OCI-LY3 (cell line): ENCODE measurements around the gene C22orf31.

Source experiments
- EZH2phosphoT487 ChIP-seq: fragments of 200-600 bp; shearing (Covaris generic); IDR thresholded peaks from 2 replicates; pipeline ENCODE4 v1.6.1; 2018; ENCODE audit warnings: antibody characterized with exemption, mixed run types, low read depth
- TF ChIP-seq, protein P1 (sequence below): fragments of 200-600, 300-600 bp; sonication (generic); IDR thresholded peaks from 2 replicates; pipeline ENCODE4 v1.5.1; 2014; ENCODE audit warnings: antibody characterized with exemption, low read length, low read depth

DNA sequence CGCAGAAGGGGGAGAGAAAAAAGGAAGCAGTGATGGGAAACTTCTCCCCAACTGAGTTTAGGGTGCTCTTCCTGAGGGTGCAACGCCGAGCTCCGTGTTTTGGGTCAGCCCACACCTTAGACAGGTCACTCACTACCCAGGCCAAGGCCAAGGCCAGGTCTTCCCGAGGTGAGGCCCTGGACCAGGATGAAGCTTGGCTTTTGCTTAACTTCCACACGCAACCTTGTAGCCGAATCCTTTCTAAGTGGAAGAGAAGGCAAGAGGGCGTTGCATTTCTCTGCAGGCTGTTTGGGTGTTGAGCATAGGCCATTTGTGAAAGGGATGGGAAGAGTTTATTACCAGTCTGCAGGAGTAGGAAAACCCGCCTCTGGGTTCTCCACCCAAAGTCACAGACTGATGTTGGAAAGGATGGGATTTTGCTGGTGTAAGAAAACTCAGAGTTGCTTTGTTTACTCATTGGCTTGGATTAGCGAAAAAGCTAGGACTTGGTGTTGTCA lies 12.7 kb upstream of the C22orf31 start:
- TF ChIP-seq, protein P1, sequence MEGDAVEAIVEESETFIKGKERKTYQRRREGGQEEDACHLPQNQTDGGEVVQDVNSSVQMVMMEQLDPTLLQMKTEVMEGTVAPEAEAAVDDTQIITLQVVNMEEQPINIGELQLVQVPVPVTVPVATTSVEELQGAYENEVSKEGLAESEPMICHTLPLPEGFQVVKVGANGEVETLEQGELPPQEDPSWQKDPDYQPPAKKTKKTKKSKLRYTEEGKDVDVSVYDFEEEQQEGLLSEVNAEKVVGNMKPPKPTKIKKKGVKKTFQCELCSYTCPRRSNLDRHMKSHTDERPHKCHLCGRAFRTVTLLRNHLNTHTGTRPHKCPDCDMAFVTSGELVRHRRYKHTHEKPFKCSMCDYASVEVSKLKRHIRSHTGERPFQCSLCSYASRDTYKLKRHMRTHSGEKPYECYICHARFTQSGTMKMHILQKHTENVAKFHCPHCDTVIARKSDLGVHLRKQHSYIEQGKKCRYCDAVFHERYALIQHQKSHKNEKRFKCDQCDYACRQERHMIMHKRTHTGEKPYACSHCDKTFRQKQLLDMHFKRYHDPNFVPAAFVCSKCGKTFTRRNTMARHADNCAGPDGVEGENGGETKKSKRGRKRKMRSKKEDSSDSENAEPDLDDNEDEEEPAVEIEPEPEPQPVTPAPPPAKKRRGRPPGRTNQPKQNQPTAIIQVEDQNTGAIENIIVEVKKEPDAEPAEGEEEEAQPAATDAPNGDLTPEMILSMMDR: no peak
- TF ChIP-seq EZH2phosphoT487: no peak
